SH-SY5Y (cell line): Measurements from ENCODE around the gene RFC5.

Source experiments
- GATA2 ChIP-seq: IDR thresholded peaks from 2 replicates; pipeline ENCODE4 v1.6.1; 2011; ENCODE audit warnings: mild to moderate bottlenecking, low read depth, low read length
- GATA3 ChIP-seq: IDR thresholded peaks from 2 replicates; pipeline ENCODE4 v1.6.1; 2011; ENCODE audit warnings: low read depth, mild to moderate bottlenecking, low read length, moderate library complexity

The RFC5 gene

GRCh38 chr12:118053071-118053985, 36.8 kb downstream of the RFC5 start:
- no peak for TF ChIP-seq GATA3
- TF ChIP-seq GATA2 = no peak

GRCh38 chr12:118055144-118055557, 38.6 kb downstream of the RFC5 start:
- no peak for TF ChIP-seq GATA3
- no peak for TF ChIP-seq GATA2

- TF ChIP-seq GATA3 = no peak
- no peak for TF ChIP-seq GATA2
Observed at GRCh38 chr12:118055865-118056773, 39.6 kb downstream of the RFC5 start.

- no peak for TF ChIP-seq GATA2
- TF ChIP-seq GATA3 = no peak
Observed at GRCh38 chr12:118058227-118058626, 41.7 kb downstream of the RFC5 start.

- TF ChIP-seq GATA2 (no peak), GATA3 (no peak)
Observed at GRCh38 chr12:118058881-118059280, 42.4 kb downstream of the RFC5 start.

- no peak for TF ChIP-seq GATA3
- TF ChIP-seq GATA2 = no peak
Observed at GRCh38 chr12:118059341-118060191, 43.1 kb downstream of the RFC5 start.

GRCh38 chr12:118060301-118061010, 44.0 kb downstream of the RFC5 start:
- no peak for TF ChIP-seq GATA3
- no peak for TF ChIP-seq GATA2

GRCh38 chr12:118061011-118061872, 44.7 kb downstream of the RFC5 start, which contains the start of gene WSB2:
WSB2 (minus strand) TSS chr12:118061179; CDS start chr12:118061048, 131 bp downstream.
- TF ChIP-seq GATA2 (no peak), GATA3 (no peak)

GRCh38 chr12:118061873-118062843, 45.7 kb downstream of the RFC5 start:
- TF ChIP-seq GATA3 (no peak), GATA2 (no peak)

GRCh38 chr12:118063576-118064391, 47.3 kb downstream of the RFC5 start:
- TF ChIP-seq GATA3 (no peak), GATA2 (no peak)
